ENCODE measurements around the gene ICOS. TPM values are rescaled to one million over a fixed set of nuclear protein-coding genes. Genes with fewer than 3 reads are reported as not detected.
"Not testable (repeated sequence)": the region's sequence is repeated elsewhere in the genome, so short reads cannot be mapped to it uniquely, and the experiment has no call there.

The ICOS gene
- total RNA-seq, 1 donor from 2014 or later: not detected

DNA sequence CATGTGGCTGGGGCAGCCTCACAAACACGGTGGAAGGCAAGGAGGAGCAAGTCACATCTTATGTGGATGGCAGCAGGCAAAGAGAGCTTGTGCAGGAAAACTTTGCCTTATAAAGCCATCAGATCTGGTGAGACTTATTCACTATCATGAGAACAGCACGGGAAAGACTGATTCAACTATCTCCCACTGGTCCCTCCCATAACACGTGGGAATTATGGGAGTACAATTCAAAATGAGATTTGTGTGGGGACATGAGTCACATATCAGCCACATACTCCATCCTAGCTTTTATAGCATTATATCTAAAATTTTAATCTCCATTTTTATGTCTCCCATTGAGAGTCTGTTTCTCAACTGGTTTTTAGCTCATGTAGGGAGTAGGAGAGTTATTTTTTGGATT, 45.7 kb downstream of the ICOS start:
- Histone ChIP-seq H3K27ac (no peak overlapping the region), H3K4me2 (no peak overlapping the region), H3K9me3 (ENCODE audit: low read depth) (no peaks in the 10 kb centered on the region), H3F3A (ENCODE audit: low read depth) (no peaks in the 10 kb centered on the region), H3K79me2 (ENCODE audit: low read depth) (no peaks in the 10 kb centered on the region), H3K4me3 (no peak overlapping the region), H3K36me3 (no peaks in the 10 kb centered on the region), H3K27me3 (no peaks in the 10 kb centered on the region), H3K9ac (no peak overlapping the region), H2AFZ (replicated peaks) (peak overlapping the region; percentile 28), H3K4me1 (no peaks in the 10 kb centered on the region), H4K20me1 (ENCODE audit: low read depth) (no peaks in the 10 kb centered on the region)
- Mint-ChIP-seq H3K27ac (no peak overlapping the region), H3K27me3 (ENCODE audit: insufficient read depth, low read depth) (no peaks in the 10 kb centered on the region), H3K4me1 (no peaks in the 10 kb centered on the region), H3K36me3 (no peaks in the 10 kb centered on the region), H3K4me3 (no peak overlapping the region), H3K9me3 (no peaks in the 10 kb centered on the region)
- TF ChIP-seq EZH2 (IDR thresholded peaks at IDR 0.05) (no peak), EZH2phosphoT487 (IDR thresholded peaks at IDR 0.05) (no peak), CTCF (IDR thresholded peaks at IDR 0.05) (no peak)
- DNase-seq (ENCODE audit: low spot score): no peak

DNA sequence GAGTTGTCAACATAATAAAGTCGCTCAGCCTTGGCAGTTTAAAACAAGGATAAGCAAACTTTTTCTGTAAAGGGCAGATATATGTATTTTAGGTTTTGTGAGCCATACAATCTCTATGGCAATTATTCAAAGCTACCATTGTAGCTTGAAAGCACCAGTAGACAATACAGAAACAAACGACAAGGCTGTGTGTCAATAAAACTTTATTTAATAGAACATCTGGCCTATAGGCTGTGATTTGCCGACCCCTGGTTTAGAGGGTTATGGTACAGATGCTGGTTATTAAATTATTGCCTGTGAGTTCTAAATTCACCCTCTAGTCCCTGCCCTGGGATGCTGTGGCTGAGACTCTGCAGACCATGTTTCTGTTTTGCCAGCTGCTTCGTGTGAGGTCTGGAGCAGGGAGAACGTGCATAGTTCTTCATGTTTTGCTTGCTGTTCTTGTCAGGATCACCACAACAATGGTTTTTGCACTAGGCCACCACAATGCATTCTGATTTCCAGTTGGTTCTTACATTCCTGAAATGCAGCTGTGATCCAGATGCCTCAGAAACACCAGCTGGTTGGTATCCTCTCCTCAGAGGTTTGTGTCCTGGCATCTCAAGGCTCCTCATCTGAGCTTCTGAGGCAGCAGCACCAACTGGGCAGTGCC, 46.6 kb downstream of the ICOS start:
- DNase-seq (ENCODE audit: low spot score): no peak
- Mint-ChIP-seq H3K4me1 (no peaks in the 10 kb centered on the region), H3K27me3 (ENCODE audit: insufficient read depth, low read depth) (no peaks in the 10 kb centered on the region), H3K36me3 (no peaks in the 10 kb centered on the region), H3K27ac (no peak overlapping the region), H3K4me3 (no peak overlapping the region), H3K9me3 (no peaks in the 10 kb centered on the region)
- Histone ChIP-seq H3K9me3 (ENCODE audit: low read depth) (no peaks in the 10 kb centered on the region), H3F3A (ENCODE audit: low read depth) (no peaks in the 10 kb centered on the region), H3K79me2 (ENCODE audit: low read depth) (no peaks in the 10 kb centered on the region), H3K4me2 (no peak overlapping the region), H3K27ac (no peak overlapping the region), H4K20me1 (ENCODE audit: low read depth) (no peaks in the 10 kb centered on the region), H2AFZ (replicated peaks) (no peak overlapping the region), H3K4me1 (no peaks in the 10 kb centered on the region), H3K27me3 (no peaks in the 10 kb centered on the region), H3K4me3 (no peak overlapping the region), H3K9ac (no peak overlapping the region), H3K36me3 (no peaks in the 10 kb centered on the region)
- TF ChIP-seq CTCF (IDR thresholded peaks at IDR 0.05) (no peak), EZH2 (IDR thresholded peaks at IDR 0.05) (no peak), EZH2phosphoT487 (IDR thresholded peaks at IDR 0.05) (no peak)

- DNase-seq (ENCODE audit: low spot score); H3K9me3 ChIP-seq (ENCODE audit: low read depth): not testable (repeated sequence)
Observed at GRCh38 chr2:203985978-203986377, 49.4 kb downstream of the ICOS start.

GRCh38 chr2:203987959-203988358, 51.4 kb downstream of the ICOS start:
- Histone ChIP-seq H4K20me1 (ENCODE audit: low read depth) (no peaks in the 10 kb centered on the region), H2AFZ (replicated peaks) (no peak overlapping the region), H3K4me3 (no peak overlapping the region), H3K9ac (no peak overlapping the region), H3K36me3 (no peaks in the 10 kb centered on the region), H3F3A (ENCODE audit: low read depth) (no peaks in the 10 kb centered on the region), H3K79me2 (ENCODE audit: low read depth) (no peaks in the 10 kb centered on the region), H3K27ac (no peak overlapping the region), H3K27me3 (no peaks in the 10 kb centered on the region), H3K4me1 (no peaks in the 10 kb centered on the region), H3K4me2 (no peak overlapping the region), H3K9me3 (ENCODE audit: low read depth) (no peaks in the 10 kb centered on the region)
- H3K27me3 Mint-ChIP-seq (ENCODE audit: insufficient read depth, low read depth): peaks cover 3% of the 10 kb centered on the region
- TF ChIP-seq EZH2 (IDR thresholded peaks at IDR 0.05): no peak
- TF ChIP-seq EZH2phosphoT487 (IDR thresholded peaks at IDR 0.05): no peak
- no peak for TF ChIP-seq CTCF (IDR thresholded peaks at IDR 0.05)
- H3K4me3 Mint-ChIP-seq: no peak overlapping the region
- H3K36me3 Mint-ChIP-seq: no peaks in the 10 kb centered on the region
- no peaks in the 10 kb centered on the region for H3K9me3 Mint-ChIP-seq
- no peaks in the 10 kb centered on the region for H3K4me1 Mint-ChIP-seq
- H3K27ac Mint-ChIP-seq: no peak overlapping the region
- no peak for DNase-seq (ENCODE audit: low spot score)

More at GRCh38 chr2:203985978-203986377, 49.4 kb downstream of the ICOS start:
- H3F3A ChIP-seq (ENCODE audit: low read depth); H3K27me3 ChIP-seq; H3K4me1 Mint-ChIP-seq; H3K27ac Mint-ChIP-seq; H2AFZ ChIP-seq (replicated peaks); H3K79me2 ChIP-seq (ENCODE audit: low read depth); H3K9ac ChIP-seq; H3K9me3 Mint-ChIP-seq; H3K4me2 ChIP-seq; H3K27me3 Mint-ChIP-seq (ENCODE audit: insufficient read depth, low read depth); H3K36me3 Mint-ChIP-seq; H3K4me3 Mint-ChIP-seq; H3K36me3 ChIP-seq; H3K4me3 ChIP-seq; H3K4me1 ChIP-seq; H4K20me1 ChIP-seq (ENCODE audit: low read depth); H3K27ac ChIP-seq: not testable (repeated sequence)

Measured in neural progenitor cell (in vitro differentiated cells).